Middle frontal gyrus (tissue), 1 donor: ENCODE data around the gene SARS2.
"Not testable (repeated sequence)": the region's sequence is repeated elsewhere in the genome, so short reads cannot be mapped to it uniquely, and the experiment has no call there.

Experiments
- DNase-seq: peaks from one replicate; pipeline ENCODE4 v3.0.0-alpha.2; 2015; ENCODE audit warnings: low spot score; ENCODE audit errors: extremely low spot score

SARS2 gene

GRCh38 chr19:38893341-38893771 lies 37.2 kb downstream of the SARS2 start:
- no peak for DNase-seq

GRCh38 chr19:38892841-38893240 lies 37.7 kb downstream of the SARS2 start:
- DNase-seq = no peak

- DNase-seq = peak; percentile 40
Measured at GRCh38 chr19:38891771-38892170, 38.8 kb downstream of the SARS2 start.

- DNase-seq = no peak
Measured at GRCh38 chr19:38890686-38891085, 39.9 kb downstream of the SARS2 start.

GRCh38 chr19:38889803-38890202 lies 40.8 kb downstream of the SARS2 start:
- DNase-seq = no peak

- no peak for DNase-seq
Measured at GRCh38 chr19:38888876-38889275, 41.7 kb downstream of the SARS2 start.

GRCh38 chr19:38884691-38885090 lies 45.9 kb downstream of the SARS2 start:
- DNase-seq = not testable (repeated sequence)

- DNase-seq = no peak
Measured at GRCh38 chr19:38883286-38883685, 47.3 kb downstream of the SARS2 start.

- no peak for DNase-seq
Measured at GRCh38 chr19:38880882-38881609, 49.5 kb downstream of the SARS2 start.

- DNase-seq = no peak
Measured at GRCh38 chr19:38880076-38880881, 50.3 kb downstream of the SARS2 start.

- no peak for DNase-seq
Measured at GRCh38 chr19:38879400-38879751, 51.2 kb downstream of the SARS2 start.

- no peak for DNase-seq
Measured at GRCh38 chr19:38878575-38879399, 51.8 kb downstream of the SARS2 start.

GRCh38 chr19:38877781-38878574 lies 52.6 kb downstream of the SARS2 start, which contains the start of gene RINL:
Gene RINL (minus strand): TSS chr19:38878275. CDS start chr19:38876742, 1,533 bp downstream.
- no peak for DNase-seq

- DNase-seq = no peak
Measured at GRCh38 chr19:38875656-38876395, 54.7 kb downstream of the SARS2 start.

GRCh38 chr19:38873400-38873799 lies 57.2 kb downstream of the SARS2 start:
- DNase-seq = not testable (repeated sequence)

GRCh38 chr19:38870612-38871011 lies 60.0 kb downstream of the SARS2 start:
- no peak for DNase-seq

- DNase-seq = no peak
Measured at GRCh38 chr19:38869836-38870607, 60.5 kb downstream of the SARS2 start.

GRCh38 chr19:38869160-38869835 lies 61.3 kb downstream of the SARS2 start:
- DNase-seq = no peak

- no peak for DNase-seq
Measured at GRCh38 chr19:38868551-38868950, 62.0 kb downstream of the SARS2 start.
